ENCODE results near the gene TBC1D14. TPM values are rescaled to one million over a fixed set of nuclear protein-coding genes. Genes with fewer than 3 reads are reported as not detected.

Gene TBC1D14
- total and polyA plus RNA-seq, 9 of the 15 experiments (the other 6 are each of a cell fraction or from before 2014, with no cell fraction given): 2.1 to 59.6 (median 44.8) TPM

DNA sequence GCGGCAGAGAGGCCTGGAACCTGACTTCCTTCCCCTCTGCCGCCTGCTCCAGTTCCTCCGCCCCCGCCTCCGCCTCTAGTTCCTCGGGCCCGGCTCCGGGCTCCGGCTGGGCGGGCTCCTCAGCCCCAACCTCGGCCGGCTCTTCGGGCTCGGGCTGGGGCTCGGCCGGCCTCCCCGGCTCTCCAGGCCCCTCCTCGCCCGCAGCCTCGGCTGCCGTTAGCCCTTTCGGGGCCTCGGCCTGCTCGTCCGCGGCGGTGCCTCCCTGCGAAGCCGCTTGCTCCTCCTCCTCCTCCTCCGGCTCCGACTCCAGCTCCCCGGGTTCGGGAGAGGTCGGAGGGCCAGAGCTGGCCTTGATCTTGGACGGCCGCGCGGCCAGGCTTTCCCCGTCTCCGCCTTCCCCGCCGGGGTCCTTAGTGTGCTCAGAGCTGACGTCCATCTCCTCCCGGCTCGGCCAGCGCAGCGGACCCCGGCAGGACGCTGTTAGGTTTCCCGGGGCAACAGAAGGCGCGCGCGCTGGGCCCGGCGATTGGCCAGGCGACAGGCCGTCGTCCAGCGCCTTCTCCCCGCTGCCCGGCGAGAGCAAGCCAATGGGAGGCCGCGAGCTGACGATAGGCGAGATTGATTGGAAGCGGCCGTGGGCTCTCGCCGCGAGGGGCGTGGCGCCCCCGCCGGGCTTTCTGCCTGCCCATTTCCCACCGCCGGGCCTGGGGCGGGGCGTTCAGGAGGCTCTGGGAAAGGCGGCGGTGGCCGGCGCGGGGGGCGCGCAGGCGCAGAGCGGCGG, 133.1 kb downstream of the TBC1D14 start (continued):
- TF ChIP-seq, protein P1, sequence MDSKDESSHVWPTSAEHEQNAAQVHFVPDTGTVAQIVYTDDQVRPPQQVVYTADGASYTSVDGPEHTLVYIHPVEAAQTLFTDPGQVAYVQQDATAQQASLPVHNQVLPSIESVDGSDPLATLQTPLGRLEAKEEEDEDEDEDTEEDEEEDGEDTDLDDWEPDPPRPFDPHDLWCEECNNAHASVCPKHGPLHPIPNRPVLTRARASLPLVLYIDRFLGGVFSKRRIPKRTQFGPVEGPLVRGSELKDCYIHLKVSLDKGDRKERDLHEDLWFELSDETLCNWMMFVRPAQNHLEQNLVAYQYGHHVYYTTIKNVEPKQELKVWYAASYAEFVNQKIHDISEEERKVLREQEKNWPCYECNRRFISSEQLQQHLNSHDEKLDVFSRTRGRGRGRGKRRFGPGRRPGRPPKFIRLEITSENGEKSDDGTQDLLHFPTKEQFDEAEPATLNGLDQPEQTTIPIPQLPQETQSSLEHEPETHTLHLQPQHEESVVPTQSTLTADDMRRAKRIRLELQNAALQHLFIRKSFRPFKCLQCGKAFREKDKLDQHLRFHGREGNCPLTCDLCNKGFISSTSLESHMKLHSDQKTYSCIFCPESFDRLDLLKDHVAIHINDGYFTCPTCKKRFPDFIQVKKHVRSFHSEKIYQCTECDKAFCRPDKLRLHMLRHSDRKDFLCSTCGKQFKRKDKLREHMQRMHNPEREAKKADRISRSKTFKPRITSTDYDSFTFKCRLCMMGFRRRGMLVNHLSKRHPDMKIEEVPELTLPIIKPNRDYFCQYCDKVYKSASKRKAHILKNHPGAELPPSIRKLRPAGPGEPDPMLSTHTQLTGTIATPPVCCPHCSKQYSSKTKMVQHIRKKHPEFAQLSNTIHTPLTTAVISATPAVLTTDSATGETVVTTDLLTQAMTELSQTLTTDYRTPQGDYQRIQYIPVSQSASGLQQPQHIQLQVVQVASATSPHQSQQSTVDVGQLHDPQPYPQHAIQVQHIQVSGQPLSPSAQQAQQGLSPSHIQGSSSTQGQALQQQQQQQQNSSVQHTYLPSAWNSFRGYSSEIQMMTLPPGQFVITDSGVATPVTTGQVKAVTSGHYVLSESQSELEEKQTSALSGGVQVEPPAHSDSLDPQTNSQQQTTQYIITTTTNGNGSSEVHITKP (IDR thresholded peaks at IDR 0.05; ENCODE audit: partially characterized antibody): peak; percentile 19
- TF ChIP-seq, protein P2, sequence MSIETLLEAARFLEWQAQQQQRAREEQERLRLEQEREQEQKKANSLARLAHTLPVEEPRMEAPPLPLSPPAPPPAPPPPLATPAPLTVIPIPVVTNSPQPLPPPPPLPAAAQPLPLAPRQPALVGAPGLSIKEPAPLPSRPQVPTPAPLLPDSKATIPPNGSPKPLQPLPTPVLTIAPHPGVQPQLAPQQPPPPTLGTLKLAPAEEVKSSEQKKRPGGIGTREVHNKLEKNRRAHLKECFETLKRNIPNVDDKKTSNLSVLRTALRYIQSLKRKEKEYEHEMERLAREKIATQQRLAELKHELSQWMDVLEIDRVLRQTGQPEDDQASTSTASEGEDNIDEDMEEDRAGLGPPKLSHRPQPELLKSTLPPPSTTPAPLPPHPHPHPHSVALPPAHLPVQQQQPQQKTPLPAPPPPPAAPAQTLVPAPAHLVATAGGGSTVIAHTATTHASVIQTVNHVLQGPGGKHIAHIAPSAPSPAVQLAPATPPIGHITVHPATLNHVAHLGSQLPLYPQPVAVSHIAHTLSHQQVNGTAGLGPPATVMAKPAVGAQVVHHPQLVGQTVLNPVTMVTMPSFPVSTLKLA (conservative IDR thresholded peaks at IDR 0.05): peak; percentile 84 to 93
- no peak for TF ChIP-seq ETS2 (tag; IDR thresholded peaks at IDR 0.05; ENCODE audit: borderline replicate concordance, poor library complexity, severe bottlenecking)
- TF ChIP-seq SMARCA5 (IDR thresholded peaks at IDR 0.05): no peak
- peak; percentile 50; the same call in 1 of the 2 replicates for TF ChIP-seq MTA3 (IDR thresholded peaks at IDR 0.05; ENCODE audit: borderline replicate concordance)
- TF ChIP-seq RBFOX2 (IDR thresholded peaks at IDR 0.05; ENCODE audit: low read depth, low read length): peak; percentile 48
- no peak for TF ChIP-seq TSHZ1 (CRISPR knock-in tag; IDR thresholded peaks at IDR 0.05)
- TF ChIP-seq ATF1 (CRISPR knock-in tag; IDR thresholded peaks at IDR 0.05): no peak
- TF ChIP-seq ATF1 (tag; IDR thresholded peaks at IDR 0.05): peak; percentile 82
- TF ChIP-seq MCM3 (IDR thresholded peaks at IDR 0.05): no peak
- no peak for TF ChIP-seq LCOR (CRISPR knock-in tag; IDR thresholded peaks at IDR 0.05)
- TF ChIP-seq, protein P3, sequence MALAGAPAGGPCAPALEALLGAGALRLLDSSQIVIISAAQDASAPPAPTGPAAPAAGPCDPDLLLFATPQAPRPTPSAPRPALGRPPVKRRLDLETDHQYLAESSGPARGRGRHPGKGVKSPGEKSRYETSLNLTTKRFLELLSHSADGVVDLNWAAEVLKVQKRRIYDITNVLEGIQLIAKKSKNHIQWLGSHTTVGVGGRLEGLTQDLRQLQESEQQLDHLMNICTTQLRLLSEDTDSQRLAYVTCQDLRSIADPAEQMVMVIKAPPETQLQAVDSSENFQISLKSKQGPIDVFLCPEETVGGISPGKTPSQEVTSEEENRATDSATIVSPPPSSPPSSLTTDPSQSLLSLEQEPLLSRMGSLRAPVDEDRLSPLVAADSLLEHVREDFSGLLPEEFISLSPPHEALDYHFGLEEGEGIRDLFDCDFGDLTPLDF (CRISPR knock-in tag; IDR thresholded peaks at IDR 0.05): peak; percentile 86
- peak; percentile 26 for TF ChIP-seq JUND (IDR thresholded peaks at IDR 0.05; ENCODE audit: borderline replicate concordance, low read depth, low read length)
- no peak for TF ChIP-seq JUND (tag; IDR thresholded peaks at IDR 0.05; ENCODE audit: borderline replicate concordance, low read depth, low read length)
- TF ChIP-seq KDM2B (CRISPR knock-in tag; IDR thresholded peaks at IDR 0.05): peak; percentile 92
- TF ChIP-seq, protein P4, sequence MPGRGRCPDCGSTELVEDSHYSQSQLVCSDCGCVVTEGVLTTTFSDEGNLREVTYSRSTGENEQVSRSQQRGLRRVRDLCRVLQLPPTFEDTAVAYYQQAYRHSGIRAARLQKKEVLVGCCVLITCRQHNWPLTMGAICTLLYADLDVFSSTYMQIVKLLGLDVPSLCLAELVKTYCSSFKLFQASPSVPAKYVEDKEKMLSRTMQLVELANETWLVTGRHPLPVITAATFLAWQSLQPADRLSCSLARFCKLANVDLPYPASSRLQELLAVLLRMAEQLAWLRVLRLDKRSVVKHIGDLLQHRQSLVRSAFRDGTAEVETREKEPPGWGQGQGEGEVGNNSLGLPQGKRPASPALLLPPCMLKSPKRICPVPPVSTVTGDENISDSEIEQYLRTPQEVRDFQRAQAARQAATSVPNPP (IDR thresholded peaks at IDR 0.05; ENCODE audit: borderline replicate concordance, insufficient read depth, insufficient read length): no peak

All from K562 (cell line).